Measurements from ENCODE around the gene PDZRN3. TPM values are rescaled to one million over a fixed set of nuclear protein-coding genes. Genes with fewer than 3 reads are reported as not detected.
A peak's percentile ranks its signal among the peaks of the same experiment; 100 is the strongest.

PDZRN3 gene
- total and polyA plus RNA-seq, 2 donors (not counting 1 experiment from before 2014, with no cell fraction given): 14.6 to 56.3 TPM

DNA sequence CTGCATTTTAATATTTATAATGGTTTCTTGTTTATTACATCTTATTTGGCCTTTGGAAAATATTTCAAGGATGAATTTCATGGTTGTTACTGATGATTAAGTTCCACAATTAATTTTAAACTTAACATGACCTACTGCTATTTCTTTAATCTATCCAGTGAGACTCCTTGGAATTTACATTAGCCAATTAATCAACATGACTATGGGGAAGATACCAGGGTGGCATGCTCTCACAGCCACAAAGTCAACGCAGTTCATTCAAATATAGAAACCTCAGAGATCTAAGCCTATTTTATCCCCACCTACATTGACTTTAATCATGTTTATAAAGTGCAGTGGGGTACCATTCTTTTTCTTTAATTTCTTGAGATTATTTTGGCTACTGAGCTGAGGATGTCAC is 43.6 kb upstream of the PDZRN3 start:
- H3K9me3 ChIP-seq (ENCODE audit: control insufficient read depth, insufficient read depth, low read depth, low read length): no peaks in the 10 kb centered on the region
- H4K20me1 ChIP-seq (ENCODE audit: control insufficient read depth, extremely low read depth, insufficient read depth, low read length): no peaks in the 10 kb centered on the region
- no peak overlapping the region for H3K4me3 ChIP-seq (replicated peaks in 1 of 4; ENCODE audit: control extremely low read depth in 1 of 4, insufficient read depth in 1 of 4, low read depth in 3 of 4, low read length in 4 of 4)
- H2AFZ ChIP-seq (ENCODE audit: low read length): no peak overlapping the region
- no peaks in the 10 kb centered on the region for H3K79me2 ChIP-seq (ENCODE audit: control insufficient read depth, insufficient read depth, low read length)
- H3K27ac ChIP-seq (ENCODE audit: insufficient read depth, low read length): no peak overlapping the region
- DNase-seq (ENCODE audit: low read depth in 2 of 2): peak in 1 of 2 donors; percentile 46
- no peaks in the 10 kb centered on the region for H3K36me3 ChIP-seq (ENCODE audit: control insufficient read depth, insufficient read depth, low read length)
- TF ChIP-seq, protein P1, sequence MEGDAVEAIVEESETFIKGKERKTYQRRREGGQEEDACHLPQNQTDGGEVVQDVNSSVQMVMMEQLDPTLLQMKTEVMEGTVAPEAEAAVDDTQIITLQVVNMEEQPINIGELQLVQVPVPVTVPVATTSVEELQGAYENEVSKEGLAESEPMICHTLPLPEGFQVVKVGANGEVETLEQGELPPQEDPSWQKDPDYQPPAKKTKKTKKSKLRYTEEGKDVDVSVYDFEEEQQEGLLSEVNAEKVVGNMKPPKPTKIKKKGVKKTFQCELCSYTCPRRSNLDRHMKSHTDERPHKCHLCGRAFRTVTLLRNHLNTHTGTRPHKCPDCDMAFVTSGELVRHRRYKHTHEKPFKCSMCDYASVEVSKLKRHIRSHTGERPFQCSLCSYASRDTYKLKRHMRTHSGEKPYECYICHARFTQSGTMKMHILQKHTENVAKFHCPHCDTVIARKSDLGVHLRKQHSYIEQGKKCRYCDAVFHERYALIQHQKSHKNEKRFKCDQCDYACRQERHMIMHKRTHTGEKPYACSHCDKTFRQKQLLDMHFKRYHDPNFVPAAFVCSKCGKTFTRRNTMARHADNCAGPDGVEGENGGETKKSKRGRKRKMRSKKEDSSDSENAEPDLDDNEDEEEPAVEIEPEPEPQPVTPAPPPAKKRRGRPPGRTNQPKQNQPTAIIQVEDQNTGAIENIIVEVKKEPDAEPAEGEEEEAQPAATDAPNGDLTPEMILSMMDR (conservative IDR thresholded peaks at IDR 0.05 in 1 of 2, IDR thresholded peaks at IDR 0.05 in 1 of 2; ENCODE audit: low read depth in 1 of 2, low read length in 2 of 2): no peak
- TF ChIP-seq EZH2 (IDR thresholded peaks at IDR 0.05; ENCODE audit: low read length, missing control alignments): no peak
- H3K9ac ChIP-seq (ENCODE audit: insufficient read depth, low read length): no peak overlapping the region
- H3K4me2 ChIP-seq (ENCODE audit: extremely low read depth, insufficient read depth, low read length): no peak overlapping the region
- H3K27me3 ChIP-seq (ENCODE audit: control insufficient read depth, insufficient read depth, low read length): no peaks in the 10 kb centered on the region
- peaks cover 2% of the 10 kb centered on the region for H3K4me1 ChIP-seq (ENCODE audit: control insufficient read depth, extremely low read depth, insufficient read depth, low read length)

DNA sequence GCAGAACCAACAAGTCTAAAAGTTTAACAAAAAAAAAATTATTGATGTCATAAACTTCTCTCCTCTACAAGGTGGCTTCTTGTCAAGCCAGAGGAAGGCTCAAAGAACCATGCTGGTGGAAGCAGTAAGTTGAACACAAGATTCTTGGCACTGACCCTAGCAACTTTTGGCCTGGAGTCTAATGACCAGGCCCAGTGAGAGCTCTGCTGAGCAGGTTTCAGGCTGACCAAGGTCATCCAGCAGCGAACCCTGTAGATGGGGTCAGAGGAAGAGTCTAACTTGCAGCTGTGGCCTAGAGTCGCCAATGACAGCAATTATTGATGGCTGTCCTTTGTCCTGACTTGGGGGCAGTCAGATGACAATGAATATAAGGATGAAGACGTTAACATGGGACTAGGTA is 43.1 kb upstream of the PDZRN3 start:
- H3K4me2 ChIP-seq (ENCODE audit: extremely low read depth, insufficient read depth, low read length): no peak overlapping the region

DNA sequence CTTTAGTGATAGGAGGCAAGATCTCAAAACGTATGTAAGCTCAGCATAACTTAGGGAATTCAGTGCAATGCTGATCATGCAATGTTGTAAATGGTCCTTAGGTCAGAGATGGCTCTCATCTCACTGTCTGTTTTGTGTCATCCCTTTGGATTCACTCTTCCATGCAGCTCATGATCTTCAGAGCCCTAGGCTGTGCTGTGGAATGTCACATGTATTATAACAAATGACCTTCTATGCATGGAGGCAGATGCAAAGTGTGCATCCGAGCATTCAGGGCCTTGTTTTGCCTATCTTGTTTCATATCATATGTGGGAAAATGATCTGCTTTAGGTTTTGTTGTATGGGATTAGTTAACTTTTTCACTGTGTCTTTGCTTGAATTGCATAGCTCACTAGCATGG is 40.5 kb upstream of the PDZRN3 start:
- H2AFZ ChIP-seq (ENCODE audit: low read length): no peak overlapping the region
- no peaks in the 10 kb centered on the region for H3K36me3 ChIP-seq (ENCODE audit: control insufficient read depth, insufficient read depth, low read length)
- no peak overlapping the region for H3K4me3 ChIP-seq (replicated peaks in 1 of 4; ENCODE audit: control extremely low read depth in 1 of 4, insufficient read depth in 1 of 4, low read depth in 3 of 4, low read length in 4 of 4)
- H3K4me1 ChIP-seq (ENCODE audit: control insufficient read depth, extremely low read depth, insufficient read depth, low read length): peaks cover 2% of the 10 kb centered on the region
- no peaks in the 10 kb centered on the region for H4K20me1 ChIP-seq (ENCODE audit: control insufficient read depth, extremely low read depth, insufficient read depth, low read length)
- H3K27me3 ChIP-seq (ENCODE audit: control insufficient read depth, insufficient read depth, low read length): no peaks in the 10 kb centered on the region
- H3K79me2 ChIP-seq (ENCODE audit: control insufficient read depth, insufficient read depth, low read length): no peaks in the 10 kb centered on the region
- H3K4me2 ChIP-seq (ENCODE audit: extremely low read depth, insufficient read depth, low read length): no peak overlapping the region
- no peak for DNase-seq (ENCODE audit: low read depth in 2 of 2)
- TF ChIP-seq, protein P1 (conservative IDR thresholded peaks at IDR 0.05 in 1 of 2, IDR thresholded peaks at IDR 0.05 in 1 of 2; ENCODE audit: low read depth in 1 of 2, low read length in 2 of 2): no peak
- TF ChIP-seq EZH2 (IDR thresholded peaks at IDR 0.05; ENCODE audit: low read length, missing control alignments): no peak
- no peaks in the 10 kb centered on the region for H3K9me3 ChIP-seq (ENCODE audit: control insufficient read depth, insufficient read depth, low read depth, low read length)
- H3K27ac ChIP-seq (ENCODE audit: insufficient read depth, low read length): no peak overlapping the region
- no peak overlapping the region for H3K9ac ChIP-seq (ENCODE audit: insufficient read depth, low read length)

More for the DNA sequence above, 43.1 kb upstream of the PDZRN3 start:
- H2AFZ ChIP-seq (ENCODE audit: low read length): no peak overlapping the region
- H3K79me2 ChIP-seq (ENCODE audit: control insufficient read depth, insufficient read depth, low read length): no peaks in the 10 kb centered on the region
- TF ChIP-seq, protein P1 (conservative IDR thresholded peaks at IDR 0.05 in 1 of 2, IDR thresholded peaks at IDR 0.05 in 1 of 2; ENCODE audit: low read depth in 1 of 2, low read length in 2 of 2): no peak
- no peak for TF ChIP-seq EZH2 (IDR thresholded peaks at IDR 0.05; ENCODE audit: low read length, missing control alignments)
- H3K36me3 ChIP-seq (ENCODE audit: control insufficient read depth, insufficient read depth, low read length): no peaks in the 10 kb centered on the region
- H3K27ac ChIP-seq (ENCODE audit: insufficient read depth, low read length): no peak overlapping the region
- no peaks in the 10 kb centered on the region for H3K9me3 ChIP-seq (ENCODE audit: control insufficient read depth, insufficient read depth, low read depth, low read length)
- no peaks in the 10 kb centered on the region for H4K20me1 ChIP-seq (ENCODE audit: control insufficient read depth, extremely low read depth, insufficient read depth, low read length)
- no peak for DNase-seq (ENCODE audit: low read depth in 2 of 2)
- peaks cover 2% of the 10 kb centered on the region for H3K4me1 ChIP-seq (ENCODE audit: control insufficient read depth, extremely low read depth, insufficient read depth, low read length)
- H3K27me3 ChIP-seq (ENCODE audit: control insufficient read depth, insufficient read depth, low read length): no peaks in the 10 kb centered on the region
- no peak overlapping the region for H3K9ac ChIP-seq (ENCODE audit: insufficient read depth, low read length)
- no peak overlapping the region for H3K4me3 ChIP-seq (replicated peaks in 1 of 4; ENCODE audit: control extremely low read depth in 1 of 4, insufficient read depth in 1 of 4, low read depth in 3 of 4, low read length in 4 of 4)

Measured in fibroblast of lung (primary cell).